Hematopoietic multipotent progenitor cell (in vitro differentiated cells): ENCODE results near the gene KPNA2. TPM values are rescaled to one million over a fixed set of nuclear protein-coding genes. Genes with fewer than 3 reads are reported as not detected.
"Not testable (repeated sequence)": the region's sequence is repeated elsewhere in the genome, so short reads cannot be mapped to it uniquely, and the experiment has no call there.

Source experiments
- DNase-seq, 3 donors: peaks; one replicate each; pipeline ENCODE4 v3.0.0-alpha.2; 2011 to 2015; ENCODE audit warnings: low read depth in 2 of 3, low spot score in 2 of 3
- total RNA-seq: library from RNA; depleted of rRNA; stranded (reverse); fragments of >200 nt; gene quantifications from one replicate; pipeline ENCODE4 v1.2.3, GENCODE V29; 2012

Gene KPNA2
- total RNA-seq, 1 donor = 28.3 TPM

DNA sequence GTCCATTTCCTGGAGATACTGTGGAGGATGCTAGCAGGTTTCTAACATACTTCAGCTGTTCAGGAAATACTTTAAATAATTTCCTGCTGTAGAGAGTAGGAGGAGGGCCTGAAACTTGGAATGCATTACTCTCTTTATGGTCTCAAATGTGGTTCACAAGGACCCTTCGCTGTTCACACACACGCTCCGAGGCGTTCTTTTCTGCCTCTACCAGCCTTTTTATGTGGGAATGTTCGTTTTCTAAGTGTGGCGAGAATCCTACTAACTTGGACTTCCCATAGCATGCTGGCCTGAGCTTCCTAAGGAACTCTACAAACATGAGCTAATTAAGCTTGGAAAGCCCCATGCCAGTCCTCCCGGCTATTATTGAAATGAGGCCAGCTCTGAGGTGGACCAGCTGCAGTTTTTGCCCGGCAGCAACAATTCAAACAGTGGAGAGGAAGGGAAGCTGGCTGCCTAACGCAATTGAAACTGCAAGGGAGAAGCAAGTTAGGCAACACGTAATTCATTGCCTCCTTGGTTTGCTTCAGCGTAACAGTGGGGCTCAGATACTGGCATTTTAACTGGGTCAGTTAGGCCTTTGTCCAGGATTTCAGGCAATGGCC, 18.9 kb downstream of the KPNA2 start:
- DNase-seq = no peak

DNA sequence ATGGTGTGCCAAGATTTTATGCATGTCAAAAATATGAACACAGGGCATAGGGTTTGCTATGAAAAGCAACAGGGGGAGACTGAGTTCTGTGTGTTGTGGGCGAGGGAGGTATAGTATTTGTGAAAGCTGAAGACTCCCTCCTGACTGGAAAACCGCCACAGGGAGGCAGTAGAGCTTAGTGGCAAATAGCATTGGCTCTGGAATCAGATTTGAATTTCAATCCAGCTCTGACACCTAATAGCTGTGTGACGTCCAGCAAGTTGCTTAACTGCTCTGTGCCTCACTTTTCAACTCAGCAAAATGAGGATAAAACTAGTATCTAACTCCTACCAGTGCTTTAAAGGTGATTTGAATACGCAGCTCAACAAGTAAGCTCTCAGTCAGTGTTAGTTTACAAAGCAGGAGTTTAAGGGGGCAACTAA, 22.0 kb downstream of the KPNA2 start:
- DNase-seq = peak in 1 of 3 donors; percentile 52

DNA sequence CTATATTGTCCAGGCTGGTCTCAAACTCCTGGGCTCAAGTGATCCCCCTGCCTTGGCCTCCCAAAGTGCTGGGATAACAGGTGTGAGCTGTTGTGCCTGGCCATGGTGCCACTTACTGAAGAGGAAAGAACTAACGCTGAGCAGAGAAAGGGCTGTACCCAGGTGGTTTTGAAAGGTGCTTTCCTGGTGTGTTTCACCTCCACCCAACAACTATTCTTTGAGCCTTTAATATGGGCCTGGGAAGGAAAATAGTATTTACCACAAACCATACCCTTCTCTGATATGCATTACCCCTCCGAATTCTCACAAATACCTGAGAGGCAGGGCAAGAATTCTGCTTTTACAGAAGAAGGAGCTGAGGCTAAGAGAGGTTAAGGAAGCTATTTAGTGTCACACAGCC, 24.8 kb downstream of the KPNA2 start:
- no peak for DNase-seq

GRCh38 chr17:68061512-68062313, 26.2 kb downstream of the KPNA2 start:
- no peak for DNase-seq

DNA sequence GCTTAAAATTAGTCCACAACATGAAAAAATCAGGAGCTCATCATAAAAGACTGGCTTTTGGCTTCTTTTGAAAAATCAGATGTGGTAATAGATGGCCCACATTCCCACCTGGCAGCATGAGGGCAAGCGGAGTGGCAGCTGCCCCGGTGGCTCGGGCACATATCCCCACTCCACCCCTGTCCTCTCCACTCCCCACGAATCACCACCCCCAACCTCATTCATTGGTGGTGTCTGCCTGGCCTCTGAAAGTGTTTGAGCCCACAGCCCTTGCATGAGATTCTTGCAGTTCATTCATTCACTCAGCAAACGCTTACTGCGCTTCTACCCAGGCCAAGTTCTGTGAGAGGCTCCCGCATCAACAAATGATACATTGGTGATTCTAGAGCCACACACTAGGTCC, 29.8 kb downstream of the KPNA2 start:
- DNase-seq = not testable (repeated sequence)

DNA sequence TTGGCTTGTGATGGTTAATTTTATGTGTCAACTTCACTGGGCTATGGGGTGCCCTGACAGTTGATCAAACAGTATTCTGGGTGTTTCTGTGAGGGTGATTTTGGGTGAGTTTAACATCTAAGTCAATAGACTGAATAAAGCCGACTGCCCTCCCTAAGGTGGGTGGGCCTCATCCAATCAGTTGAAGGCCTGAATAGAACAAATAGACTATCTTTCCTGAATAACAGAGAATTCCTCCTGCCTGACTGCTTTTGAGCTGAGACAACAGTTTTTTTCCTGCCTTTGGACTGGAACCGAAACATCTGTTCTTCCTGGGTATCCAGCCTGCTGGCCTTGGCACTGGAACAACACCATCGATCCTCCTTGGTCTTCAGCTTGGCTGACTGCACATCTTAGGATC, 33.0 kb downstream of the KPNA2 start:
- DNase-seq = not testable (repeated sequence)

- DNase-seq = not testable (repeated sequence)
Observed at GRCh38 chr17:68070582-68071444, 35.3 kb downstream of the KPNA2 start.

DNA sequence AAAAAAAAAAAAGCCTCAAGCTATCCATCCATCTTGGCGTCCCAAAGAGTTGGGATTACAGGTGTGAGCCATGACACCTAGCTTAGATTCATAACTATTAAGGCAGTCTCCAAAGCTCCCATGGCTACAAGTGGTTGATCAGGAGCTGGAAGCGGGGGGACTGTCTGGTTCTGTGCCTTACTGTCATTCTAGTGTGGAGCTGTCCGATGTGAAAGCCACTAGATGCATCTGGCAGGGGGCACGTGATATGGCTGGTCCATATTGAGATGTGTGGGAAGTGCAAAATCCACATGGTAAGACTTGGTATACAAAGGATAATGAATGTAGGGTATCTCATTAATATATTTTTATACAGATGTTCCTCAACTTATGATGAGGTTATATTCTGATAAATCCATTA, 38.7 kb downstream of the KPNA2 start:
- DNase-seq = no peak

DNA sequence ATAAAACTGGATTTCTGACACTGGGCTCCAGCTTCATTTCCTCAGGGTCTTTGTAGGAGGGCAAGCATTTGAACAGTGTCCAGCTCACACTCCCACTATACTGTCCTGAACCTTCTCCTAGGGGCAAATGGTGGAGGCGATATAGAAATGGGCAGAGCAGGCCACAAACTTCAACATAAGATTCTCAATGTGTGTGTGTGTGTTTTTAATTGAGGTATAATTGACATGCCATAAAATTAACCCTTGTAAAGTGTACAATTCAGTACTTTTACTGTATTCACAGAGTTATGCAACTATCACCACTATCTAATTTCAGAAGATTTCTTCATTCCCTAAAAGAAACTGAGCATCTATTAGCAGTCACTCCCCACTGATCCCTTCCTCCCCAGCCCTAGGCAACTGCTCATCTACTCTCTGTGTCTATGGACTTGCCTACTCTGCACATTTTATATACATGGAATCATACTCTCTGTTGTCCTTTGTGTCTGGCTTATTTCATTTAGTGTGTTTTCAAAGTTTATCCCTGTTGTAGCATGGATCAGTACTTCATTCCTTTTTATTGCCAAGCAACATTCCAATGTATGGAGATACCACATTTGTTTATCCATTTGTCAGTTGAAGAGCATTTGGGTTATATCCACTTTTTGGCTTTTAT, 40.5 kb downstream of the KPNA2 start:
- not testable (repeated sequence) for DNase-seq

- not testable (repeated sequence) for DNase-seq
Observed at GRCh38 chr17:68077498-68077897, 42.0 kb downstream of the KPNA2 start.

DNA sequence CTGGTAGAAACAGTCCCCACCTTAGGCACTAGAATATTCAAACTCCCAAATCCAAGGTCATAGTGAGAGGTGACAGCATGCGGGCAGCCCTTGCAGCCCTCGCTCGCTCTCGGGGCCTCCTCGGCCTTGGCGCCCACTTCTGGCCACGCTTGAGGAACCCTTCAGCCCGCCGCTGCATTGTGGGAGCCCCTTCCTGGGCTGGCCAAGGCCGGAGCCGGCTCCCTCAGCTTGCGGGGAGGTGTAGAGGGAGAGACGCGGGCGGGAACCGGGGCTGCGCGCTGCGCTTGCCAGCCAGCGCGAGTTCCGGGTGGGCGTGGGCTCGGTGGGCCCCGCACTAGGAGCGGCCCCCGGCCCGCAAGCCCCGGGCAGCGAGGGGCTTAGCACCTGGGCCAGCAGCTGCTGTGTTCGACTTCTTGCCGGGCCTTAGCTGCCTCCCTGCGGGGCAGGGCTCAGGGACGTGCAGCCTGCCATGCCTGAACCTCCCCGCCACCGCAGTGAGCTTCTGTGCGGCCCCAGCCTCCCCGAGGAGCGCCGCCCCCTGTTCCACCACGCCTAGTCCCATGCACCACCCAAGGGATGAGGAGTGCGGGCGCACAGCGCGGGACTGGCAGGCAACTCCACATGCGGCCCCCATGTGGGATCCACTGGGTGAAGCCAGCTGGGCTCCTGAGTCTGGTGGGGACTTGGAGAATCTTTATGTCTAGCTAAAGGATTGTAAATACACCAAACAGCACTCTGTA, 45.0 kb downstream of the KPNA2 start:
- no peak for DNase-seq

GRCh38 chr17:68081305-68082265, 46.0 kb downstream of the KPNA2 start:
- DNase-seq = not testable (repeated sequence)

DNA sequence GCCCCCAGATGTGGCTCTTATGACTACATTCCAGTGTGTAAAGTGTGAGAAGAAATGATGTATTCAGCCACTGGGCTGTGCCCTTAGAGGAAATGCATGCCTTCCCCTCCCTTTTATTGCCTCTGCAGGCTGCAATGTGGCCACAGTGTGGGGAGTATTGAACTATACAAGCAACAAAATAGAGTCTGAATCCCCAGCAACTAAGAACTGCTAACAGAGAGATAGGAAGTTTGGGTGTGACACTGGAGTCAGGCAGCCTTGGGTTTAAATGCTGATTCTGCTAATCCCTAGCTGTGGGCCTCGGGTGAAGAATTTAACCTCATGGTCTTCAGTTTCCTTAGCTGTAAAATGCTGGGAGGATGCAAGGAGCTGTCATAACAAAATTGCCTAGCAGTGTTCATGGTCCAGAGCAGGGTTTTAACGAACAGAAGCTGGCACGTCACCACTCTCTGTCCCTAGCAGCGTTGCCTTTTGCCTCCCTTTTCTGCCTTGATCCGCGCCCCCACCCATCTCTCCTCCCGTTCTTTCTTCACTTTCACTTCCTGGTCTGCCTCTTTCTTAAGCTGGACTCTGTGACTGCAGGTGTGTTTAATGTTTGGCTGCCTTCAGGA, 50.3 kb downstream of the KPNA2 start:
- DNase-seq = peak in 1 of 3 donors; percentile 27

- DNase-seq = not testable (repeated sequence)
Observed at GRCh38 chr17:68086666-68087065, 51.1 kb downstream of the KPNA2 start.

GRCh38 chr17:68087131-68087623, 51.6 kb downstream of the KPNA2 start:
- DNase-seq = peak in 1 of 3 donors; percentile 24

DNA sequence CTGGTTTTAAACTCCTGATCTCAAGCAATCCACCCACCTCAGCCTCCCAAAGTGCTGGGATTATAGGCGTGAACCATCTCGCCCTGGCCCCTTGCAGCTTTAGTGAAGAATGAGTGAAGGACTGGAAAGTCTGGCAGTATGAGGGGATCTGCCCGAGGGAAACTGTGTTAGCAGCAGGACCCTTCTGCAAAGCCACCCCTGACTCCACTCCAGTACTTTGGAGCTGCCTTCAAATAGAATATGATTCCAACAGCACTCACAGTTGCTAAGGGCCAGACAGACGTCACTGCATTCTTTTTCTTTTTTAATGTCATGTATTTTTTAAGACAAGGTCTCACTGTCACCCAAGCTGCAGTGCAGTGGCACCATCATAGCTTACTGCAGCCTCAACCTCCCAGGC, 52.3 kb downstream of the KPNA2 start:
- no peak for DNase-seq

- DNase-seq = peak in 1 of 3 donors; percentile 63
Observed at GRCh38 chr17:68089881-68090280, 54.3 kb downstream of the KPNA2 start.

DNA sequence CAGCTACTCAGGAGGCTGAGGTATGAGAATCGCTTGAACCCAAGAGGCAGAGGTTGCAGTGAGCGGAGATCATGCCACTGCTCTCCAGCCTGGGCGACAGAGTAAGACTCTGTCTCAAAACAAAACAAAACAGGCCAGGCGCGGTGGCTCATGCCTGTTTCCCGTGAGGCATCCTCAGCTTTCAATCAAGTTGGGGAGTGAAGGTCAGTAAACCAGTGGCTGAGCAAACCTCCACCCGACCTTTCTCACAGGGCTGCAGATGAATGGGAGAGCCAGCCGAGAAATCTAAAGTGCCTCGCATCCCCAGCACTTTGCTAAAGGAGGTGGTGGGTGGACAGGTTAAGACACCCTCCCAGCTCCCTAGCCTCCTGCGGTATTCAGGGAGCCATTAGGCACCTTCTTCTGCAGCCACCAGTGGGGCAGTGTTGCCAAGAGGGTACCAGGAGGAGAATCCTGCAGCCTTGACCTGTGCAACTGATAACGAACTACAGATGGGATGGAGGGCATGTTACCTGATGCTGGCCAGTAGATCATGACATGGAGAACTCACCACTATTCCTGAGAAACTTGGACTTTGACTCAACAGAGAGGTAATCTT, 59.0 kb downstream of the KPNA2 start:
- no peak for DNase-seq
